Fibroblast of lung (primary cell): ENCODE measurements around the gene C17orf78. TPM values are rescaled to one million over a fixed set of nuclear protein-coding genes. Genes with fewer than 3 reads are reported as not detected.

Experiments
- DNase-seq, 2 donors: peaks; one replicate each; pipeline versions ENCODE4 v3.0.0 to v3.0.0-alpha.2; 2010; ENCODE audit warnings: low read depth in 2 of 2
- H2AFZ ChIP-seq: 2 replicates; pipeline ENCODE4 v1.5.1; 2012; ENCODE audit warnings: low read length, control low read depth, inconsistent platforms
- H3K27ac ChIP-seq: 2 replicates; pipeline ENCODE4 v1.5.1; 2011; ENCODE audit warnings: low read length, control low read depth; ENCODE audit not compliant: insufficient read depth
- H3K27me3 ChIP-seq: 2 replicates; pipeline ENCODE4 v1.5.1; 2011; ENCODE audit warnings: mild to moderate bottlenecking, low read length; ENCODE audit not compliant: control insufficient read depth, insufficient read depth
- H3K36me3 ChIP-seq: 2 replicates; pipeline ENCODE4 v1.5.1; 2011; ENCODE audit warnings: low read length; ENCODE audit not compliant: control insufficient read depth, insufficient read depth
- H3K4me1 ChIP-seq: 2 replicates; pipeline ENCODE4 v1.5.1; 2011; ENCODE audit warnings: low read length; ENCODE audit not compliant: control insufficient read depth, insufficient read depth; ENCODE audit errors: extremely low read depth
- H3K4me2 ChIP-seq: 2 replicates; pipeline ENCODE4 v1.5.1; 2011; ENCODE audit warnings: low read length, control low read depth; ENCODE audit not compliant: insufficient read depth; ENCODE audit errors: extremely low read depth
- H3K4me3 ChIP-seq, 4 experiments: fragments of 200-600 bp in 1 of 4; sonication (generic) in 1 of 4; replicated peaks in 1 of 4; 2 replicates each; pipeline ENCODE4 v1.5.1; 2011 to 2016; ENCODE audit warnings: low read length in 4 of 4, low read depth in 3 of 4, mild to moderate bottlenecking in 3 of 4, control low read depth in 2 of 4, inconsistent platforms in 1 of 4, mixed read lengths in 1 of 4; ENCODE audit not compliant: insufficient read depth in 1 of 4; ENCODE audit errors: control extremely low read depth in 1 of 4
- H3K79me2 ChIP-seq: 2 replicates; pipeline ENCODE4 v1.5.1; 2012; ENCODE audit warnings: mild to moderate bottlenecking, low read length, inconsistent platforms; ENCODE audit not compliant: control insufficient read depth, insufficient read depth
- H3K9ac ChIP-seq: 2 replicates; pipeline ENCODE4 v1.5.1; 2011; ENCODE audit warnings: mild to moderate bottlenecking, low read length, control low read depth; ENCODE audit not compliant: insufficient read depth
- H3K9me3 ChIP-seq: 2 replicates; pipeline ENCODE4 v1.5.1; 2012; ENCODE audit warnings: low read depth, low read length; ENCODE audit not compliant: control insufficient read depth, insufficient read depth
- H4K20me1 ChIP-seq: 2 replicates; pipeline ENCODE4 v1.5.1; 2011; ENCODE audit warnings: low read length; ENCODE audit not compliant: control insufficient read depth, insufficient read depth; ENCODE audit errors: extremely low read depth
- EZH2 ChIP-seq: IDR thresholded peaks from 2 replicates; pipeline ENCODE4 v1.5.1; 2012; ENCODE audit warnings: low read length, control low read depth, mild to moderate bottlenecking; ENCODE audit errors: missing control alignments
- polyA plus RNA-seq, 2 donors: library from polyadenylated mRNA; depleted of rRNA in 1 of 2; stranded (reverse) in 1 of 2; unstranded in 1 of 2; fragments of >200 nt; gene quantifications; 2 replicates each; pipeline ENCODE4 v1.2.1, GENCODE V29; 2011 to 2012; ENCODE audit warnings: missing spikeins in 1 of 2
- total RNA-seq: library from RNA; depleted of rRNA; stranded (reverse); fragments of >200 nt; gene quantifications from 2 replicates; pipeline ENCODE4 v1.2.1, GENCODE V29; 2014
- TF ChIP-seq, protein P1 (sequence below), 2 donors: IDR thresholded peaks in 1 of 2; conservative IDR thresholded peaks in 1 of 2; 1 replicate in 1 of 2; 2 replicates in 1 of 2; pipeline ENCODE4 v1.5.1; 2011 to 2012; ENCODE audit warnings: low read length in 2 of 2, control low read depth in 1 of 2, inconsistent platforms in 1 of 2, low read depth in 1 of 2, mild to moderate bottlenecking in 1 of 2

The C17orf78 gene
- total and polyA plus RNA-seq, 2 donors (not counting 1 experiment from before 2014, with no cell fraction given), result not detected

DNA sequence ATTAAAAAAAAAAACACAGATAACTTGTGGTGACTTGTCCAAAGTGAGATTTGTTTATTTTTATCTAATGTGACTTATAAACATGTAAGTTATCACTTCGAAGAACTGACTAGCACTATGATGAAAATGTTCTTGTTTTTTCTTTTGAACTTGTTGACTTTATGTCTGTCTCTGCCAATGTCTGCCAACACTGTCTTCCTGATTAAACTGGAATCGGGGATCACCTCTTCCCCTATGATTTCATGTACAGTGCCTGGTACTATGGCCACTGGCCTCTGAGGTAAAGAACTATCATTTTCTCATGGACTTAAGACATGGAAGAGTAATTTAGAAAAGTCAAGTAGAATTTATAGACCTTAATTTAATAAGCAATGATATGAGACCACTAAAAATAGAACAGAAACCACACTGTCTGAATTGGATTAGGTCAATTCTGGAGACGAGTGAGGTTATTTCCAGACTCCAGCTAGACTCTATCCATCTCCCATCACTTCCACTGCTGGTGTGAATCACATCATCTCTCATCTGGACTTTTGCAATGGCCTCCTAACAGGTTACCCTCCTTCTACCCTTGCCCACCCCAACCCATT, 8.9 kb downstream of the C17orf78 start:
- no peak overlapping the region for H3K4me2 ChIP-seq

GRCh38 chr17:37385474-37385990, 9.7 kb downstream of the C17orf78 start:
- H3K27ac ChIP-seq, result no peak overlapping the region
- DNase-seq, result no peak
- no peaks in the 10 kb centered on the region for H3K4me1 ChIP-seq
- H3K4me2 ChIP-seq, result no peak overlapping the region
- no peak overlapping the region for H3K4me3 ChIP-seq
- H3K79me2 ChIP-seq, result no peaks in the 10 kb centered on the region
- no peaks in the 10 kb centered on the region for H4K20me1 ChIP-seq
- H3K9ac ChIP-seq, result no peak overlapping the region
- no peaks in the 10 kb centered on the region for H3K36me3 ChIP-seq
- TF ChIP-seq, protein P1, sequence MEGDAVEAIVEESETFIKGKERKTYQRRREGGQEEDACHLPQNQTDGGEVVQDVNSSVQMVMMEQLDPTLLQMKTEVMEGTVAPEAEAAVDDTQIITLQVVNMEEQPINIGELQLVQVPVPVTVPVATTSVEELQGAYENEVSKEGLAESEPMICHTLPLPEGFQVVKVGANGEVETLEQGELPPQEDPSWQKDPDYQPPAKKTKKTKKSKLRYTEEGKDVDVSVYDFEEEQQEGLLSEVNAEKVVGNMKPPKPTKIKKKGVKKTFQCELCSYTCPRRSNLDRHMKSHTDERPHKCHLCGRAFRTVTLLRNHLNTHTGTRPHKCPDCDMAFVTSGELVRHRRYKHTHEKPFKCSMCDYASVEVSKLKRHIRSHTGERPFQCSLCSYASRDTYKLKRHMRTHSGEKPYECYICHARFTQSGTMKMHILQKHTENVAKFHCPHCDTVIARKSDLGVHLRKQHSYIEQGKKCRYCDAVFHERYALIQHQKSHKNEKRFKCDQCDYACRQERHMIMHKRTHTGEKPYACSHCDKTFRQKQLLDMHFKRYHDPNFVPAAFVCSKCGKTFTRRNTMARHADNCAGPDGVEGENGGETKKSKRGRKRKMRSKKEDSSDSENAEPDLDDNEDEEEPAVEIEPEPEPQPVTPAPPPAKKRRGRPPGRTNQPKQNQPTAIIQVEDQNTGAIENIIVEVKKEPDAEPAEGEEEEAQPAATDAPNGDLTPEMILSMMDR (conservative IDR thresholded peaks at IDR 0.05 in 1 of 2, IDR thresholded peaks at IDR 0.05 in 1 of 2; ENCODE audit: low read depth in 1 of 2, low read length in 2 of 2), result no peak
- no peak for TF ChIP-seq EZH2
- H3K9me3 ChIP-seq, result no peaks in the 10 kb centered on the region
- H3K27me3 ChIP-seq, result no peaks in the 10 kb centered on the region
- H2AFZ ChIP-seq, result no peak overlapping the region

More for the DNA sequence above, 8.9 kb downstream of the C17orf78 start:
- no peaks in the 10 kb centered on the region for H3K36me3 ChIP-seq
- no peak overlapping the region for H3K4me3 ChIP-seq
- no peaks in the 10 kb centered on the region for H4K20me1 ChIP-seq
- no peak overlapping the region for H3K9ac ChIP-seq
- peak in 1 of 2 donors; percentile 11 for DNase-seq
- H3K79me2 ChIP-seq, result no peaks in the 10 kb centered on the region
- H3K27ac ChIP-seq, result no peak overlapping the region
- no peaks in the 10 kb centered on the region for H3K9me3 ChIP-seq
- H3K4me1 ChIP-seq, result no peaks in the 10 kb centered on the region
- no peaks in the 10 kb centered on the region for H3K27me3 ChIP-seq
- H2AFZ ChIP-seq, result no peak overlapping the region
- no peak for TF ChIP-seq EZH2
- TF ChIP-seq, protein P1 (conservative IDR thresholded peaks at IDR 0.05 in 1 of 2, IDR thresholded peaks at IDR 0.05 in 1 of 2; ENCODE audit: low read depth in 1 of 2, low read length in 2 of 2), result no peak

DNA sequence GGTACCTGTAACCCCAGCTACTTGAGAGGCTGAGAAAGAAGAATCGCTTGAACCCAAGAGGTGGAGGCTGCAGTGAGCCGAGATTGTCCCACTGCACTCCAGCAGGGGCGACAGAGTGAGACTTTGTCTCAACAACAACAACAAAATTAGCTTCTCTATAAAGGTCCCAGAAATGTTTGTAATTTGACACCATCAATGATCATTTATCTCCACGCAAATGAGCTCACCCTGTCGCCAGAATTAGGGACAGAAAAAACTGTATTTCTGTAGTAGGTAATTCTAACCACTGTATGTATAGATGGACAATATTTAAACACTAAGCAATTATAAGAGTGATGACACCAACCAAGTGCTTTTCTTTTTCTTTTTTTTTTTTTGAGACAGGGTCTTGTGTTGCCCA, 10.7 kb downstream of the C17orf78 start:
- no peak overlapping the region for H3K27ac ChIP-seq
- H3K9ac ChIP-seq, result no peak overlapping the region
- peaks cover 2% of the 10 kb centered on the region for H3K4me1 ChIP-seq
- no peaks in the 10 kb centered on the region for H3K36me3 ChIP-seq
- no peaks in the 10 kb centered on the region for H3K27me3 ChIP-seq
- H3K4me2 ChIP-seq, result no peak overlapping the region
- no peak overlapping the region for H3K4me3 ChIP-seq
- H2AFZ ChIP-seq, result no peak overlapping the region
- no peak for DNase-seq
- H3K9me3 ChIP-seq, result no peaks in the 10 kb centered on the region
- H3K79me2 ChIP-seq, result no peaks in the 10 kb centered on the region
- TF ChIP-seq, protein P1 (conservative IDR thresholded peaks at IDR 0.05 in 1 of 2, IDR thresholded peaks at IDR 0.05 in 1 of 2; ENCODE audit: low read depth in 1 of 2, low read length in 2 of 2), result no peak
- no peak for TF ChIP-seq EZH2
- no peaks in the 10 kb centered on the region for H4K20me1 ChIP-seq
